ENCODE measurements around the gene RCAN1. TPM values are rescaled to one million over a fixed set of nuclear protein-coding genes. Genes with fewer than 3 reads are reported as not detected.

The RCAN1 gene
- total and polyA plus RNA-seq, 9 donors = 8.6 to 26.7 (median 10.0) TPM

- intact Hi-C loops (cut with DNase I) = no loop called here
- Histone ChIP-seq H3K36me3 (no peaks in the 10 kb centered on the region), H3K9me3 (no peaks in the 10 kb centered on the region), H3K4me3 (no peak overlapping the region), H3K4me1 (ENCODE audit: insufficient read depth) (no peaks in the 10 kb centered on the region), H3K27me3 (no peaks in the 10 kb centered on the region), H3K27ac (no peak overlapping the region)
- 86 to 96% (median 92%) methylated on average over 2 of the region's 2 CpGs for WGBS, 3 donors
- TF ChIP-seq CTCF (IDR thresholded peaks at IDR 0.05) (no peak), EP300 (IDR thresholded peaks at IDR 0.05) (no peak), POLR2A (IDR thresholded peaks at IDR 0.05) (no peak)
- DNase-seq = no peak
These were observed 110.3 kb downstream of the RCAN1 start for GRCh38 chr21:34504595-34504994.

GRCh38 chr21:34502480-34503106 is 112.3 kb downstream of the RCAN1 start:
- Histone ChIP-seq H3K36me3 (no peaks in the 10 kb centered on the region), H3K9me3 (no peaks in the 10 kb centered on the region), H3K4me1 (ENCODE audit: insufficient read depth) (no peaks in the 10 kb centered on the region), H3K27ac (no peak overlapping the region), H3K4me3 (no peak overlapping the region), H3K27me3 (no peaks in the 10 kb centered on the region)
- WGBS, 3 donors = 77 to 82% (median 79%) methylated on average over 3 of the region's 3 CpGs
- intact Hi-C loops (cut with DNase I) = no loop called here
- DNase-seq = no peak
- TF ChIP-seq EP300 (IDR thresholded peaks at IDR 0.05) = no peak
- no peak for TF ChIP-seq POLR2A (IDR thresholded peaks at IDR 0.05)

GRCh38 chr21:34501716-34502115 is 113.2 kb downstream of the RCAN1 start:
- H3K9me3 ChIP-seq = no peaks in the 10 kb centered on the region
- TF ChIP-seq CTCF (IDR thresholded peaks at IDR 0.05) (no peak), EP300 (IDR thresholded peaks at IDR 0.05) (no peak), POLR2A (IDR thresholded peaks at IDR 0.05) (no peak)
- no peak overlapping the region for H3K27ac ChIP-seq
- H3K4me3 ChIP-seq = no peak overlapping the region
- no peak for DNase-seq
- 65 to 73% (median 68%) methylated on average over 1 of the region's 1 CpG for WGBS, 3 donors
- no peaks in the 10 kb centered on the region for H3K36me3 ChIP-seq
- intact Hi-C loops (cut with DNase I) = no loop called here
- no peaks in the 10 kb centered on the region for H3K4me1 ChIP-seq (ENCODE audit: insufficient read depth)
- H3K27me3 ChIP-seq = no peaks in the 10 kb centered on the region

- H3K27ac ChIP-seq = no peak overlapping the region
- H3K4me1 ChIP-seq (ENCODE audit: insufficient read depth) = no peaks in the 10 kb centered on the region
- intact Hi-C loops (cut with DNase I) = no loop called here
- no peaks in the 10 kb centered on the region for H3K27me3 ChIP-seq
- no peaks in the 10 kb centered on the region for H3K36me3 ChIP-seq
- 35 to 54% (median 38%) methylated on average over 1 of the region's 1 CpG for WGBS, 3 donors
- no peaks in the 10 kb centered on the region for H3K9me3 ChIP-seq
- TF ChIP-seq EP300 (IDR thresholded peaks at IDR 0.05) (no peak), CTCF (IDR thresholded peaks at IDR 0.05) (no peak), POLR2A (IDR thresholded peaks at IDR 0.05) (no peak)
- no peak for DNase-seq
- no peak overlapping the region for H3K4me3 ChIP-seq
These were observed 114.7 kb downstream of the RCAN1 start for GRCh38 chr21:34500191-34500590.

DNA sequence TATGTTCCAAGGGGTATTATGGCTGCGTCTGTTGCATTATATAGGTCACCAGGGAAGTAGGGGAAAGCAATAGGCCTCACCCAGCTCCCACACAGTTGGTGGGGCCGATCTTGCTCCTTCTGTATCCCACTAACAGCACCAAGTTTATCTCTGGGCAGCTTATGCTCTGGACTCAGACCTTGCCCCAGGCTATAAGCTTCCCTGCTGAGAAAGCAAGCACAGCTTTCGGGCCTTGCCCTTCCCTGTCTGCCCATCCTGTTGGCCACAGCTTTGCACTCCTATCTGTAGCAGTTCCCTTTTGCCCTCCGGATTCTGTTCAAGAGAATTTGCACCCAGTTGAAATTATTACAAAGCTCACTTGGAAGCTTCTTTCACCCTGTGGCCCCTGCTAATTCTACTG is 115.8 kb downstream of the RCAN1 start:
- intact Hi-C loops (cut with DNase I) = no loop called here
- Histone ChIP-seq H3K27me3 (no peaks in the 10 kb centered on the region), H3K27ac (no peak overlapping the region), H3K4me3 (no peak overlapping the region), H3K4me1 (ENCODE audit: insufficient read depth) (no peaks in the 10 kb centered on the region), H3K36me3 (no peaks in the 10 kb centered on the region), H3K9me3 (no peaks in the 10 kb centered on the region)
- DNase-seq = no peak
- WGBS, 3 donors = 84 to 91% (median 89%) methylated on average over 4 of the region's 4 CpGs
- no peak for TF ChIP-seq POLR2A (IDR thresholded peaks at IDR 0.05)
- no peak for TF ChIP-seq EP300 (IDR thresholded peaks at IDR 0.05)
- no peak for TF ChIP-seq CTCF (IDR thresholded peaks at IDR 0.05)
